Esophagus muscularis mucosa (tissue), 4 donors: ENCODE results near the gene MAML3. TPM values are rescaled to one million over a fixed set of nuclear protein-coding genes. Genes with fewer than 3 reads are reported as not detected.

Experiments used
- DNase-seq: peaks from one replicate; pipeline ENCODE4 v3.0.0-alpha.2; 2017; ENCODE audit errors: extremely low spot score
- H3K27ac ChIP-seq, 4 donors: fragments of 200-600 bp; sonication (generic); replicated peaks in 1 of 4; 1 replicate in 3 of 4; 2 replicates in 1 of 4; pipeline ENCODE4 v1.5.1; 2016 to 2019; ENCODE audit warnings: mild to moderate bottlenecking in 1 of 4
- H3K27me3 ChIP-seq, 4 donors: fragments of 200-600 bp; sonication (generic); one replicate each; pipeline versions ENCODE4 v1.5.1 to v1.6.0; 2016 to 2019
- H3K36me3 ChIP-seq, 4 donors: fragments of 200-600 bp; sonication (generic); one replicate each; pipeline ENCODE4 v1.5.1; 2016 to 2019
- H3K4me1 ChIP-seq, 4 donors: fragments of 200-600 bp; sonication (generic); one replicate each; pipeline ENCODE4 v1.5.1; 2016 to 2019
- H3K4me3 ChIP-seq, 4 donors: fragments of 200-600 bp; sonication (generic); 1 replicate in 2 of 4; 2 replicates in 2 of 4; pipeline ENCODE4 v1.5.1; 2016 to 2019; ENCODE audit warnings: mild to moderate bottlenecking in 4 of 4, moderate library complexity in 1 of 4
- H3K9me3 ChIP-seq, 4 donors: fragments of 200-600 bp; sonication (generic); 1 replicate in 3 of 4; 2 replicates in 1 of 4; pipeline ENCODE4 v1.5.1; 2016 to 2019
- CTCF ChIP-seq, 3 experiments: fragments of 200-600 bp in 2 of 3; fragments of 450-650 bp in 1 of 3; sonication (generic) in 2 of 3; IDR thresholded peaks; one replicate each; pipeline ENCODE4 v1.5.1; 2017 to 2019; ENCODE audit warnings: antibody characterized with exemption in 3 of 3, mild to moderate bottlenecking in 2 of 3, moderate library complexity in 1 of 3
- EP300 ChIP-seq: sonication (generic); formaldehyde crosslinking; IDR thresholded peaks from one replicate; pipeline ENCODE4 v1.6.1; 2017; ENCODE audit warnings: antibody characterized with exemption
- POLR2A ChIP-seq: fragments of 450-650 bp; IDR thresholded peaks from one replicate; pipeline ENCODE4 v1.6.1; 2017; ENCODE audit warnings: antibody characterized with exemption, moderate library complexity, mild to moderate bottlenecking, low read depth
- POLR2AphosphoS5 ChIP-seq, 2 donors: sonication (generic); formaldehyde crosslinking; IDR thresholded peaks; one replicate each; pipeline ENCODE4 v1.6.1; 2017; ENCODE audit warnings: antibody characterized with exemption in 2 of 2
- WGBS: methylation state at CpG from one replicate; pipeline ENCODE4 v1.1.5; 2018; 5-methylcytosine and 5-hydroxymethylcytosine counted together
- intact Hi-C: fragments of 100-400 bp; cut with DNase I; formaldehyde crosslinking; loops from one replicate; pipeline ENCODE4 v1.15.1; 2023
- total RNA-seq, 4 donors: library from RNA; depleted of rRNA; stranded (reverse); fragments of >200 nt; gene quantifications; one replicate each; pipeline versions ENCODE4 v1.1.0 to v1.2.1, GENCODE V29; 2016

The MAML3 gene
- total RNA-seq, 4 donors from 2014 or later: 5.0 to 8.7 (median 7.1) TPM

GRCh38 chr4:139768896-139769295, 385.1 kb downstream of the MAML3 start:
- DNase-seq: no peak
- H3K36me3 ChIP-seq: no peaks in the 10 kb centered on the region
- H3K4me3 ChIP-seq: no peak overlapping the region
- no peaks in the 10 kb centered on the region for H3K27me3 ChIP-seq
- H3K9me3 ChIP-seq: no peaks in the 10 kb centered on the region
- H3K4me1 ChIP-seq: peaks cover 16 to 32% (median 23%) of the 10 kb centered on the region in 4 donors
- 96% methylated on average over 4 of the region's 4 CpGs for WGBS
- intact Hi-C loops: no loop called here
- H3K27ac ChIP-seq: no peak overlapping the region
- TF ChIP-seq CTCF (IDR thresholded peaks at IDR 0.05): no peak
- TF ChIP-seq POLR2AphosphoS5 (IDR thresholded peaks at IDR 0.05): no peak
- TF ChIP-seq POLR2A: no peak
- no peak for TF ChIP-seq EP300

- no peak overlapping the region for H3K27ac ChIP-seq
- H3K4me3 ChIP-seq: no peak overlapping the region
- WGBS: 80% methylated on average over 1 of the region's 1 CpG
- intact Hi-C loops: no loop called here
- H3K27me3 ChIP-seq: no peaks in the 10 kb centered on the region
- peaks cover 21 to 37% (median 28%) of the 10 kb centered on the region in 4 donors for H3K4me1 ChIP-seq
- no peaks in the 10 kb centered on the region for H3K9me3 ChIP-seq
- H3K36me3 ChIP-seq: no peaks in the 10 kb centered on the region
- no peak for TF ChIP-seq POLR2AphosphoS5 (IDR thresholded peaks at IDR 0.05)
- DNase-seq: no peak
Measured at GRCh38 chr4:139768366-139768765, 385.6 kb downstream of the MAML3 start.

- H3K4me1 ChIP-seq: peaks cover 29 to 45% (median 36%) of the 10 kb centered on the region in 4 donors
- TF ChIP-seq CTCF (IDR thresholded peaks at IDR 0.05): no peak
- no peak for TF ChIP-seq EP300
- TF ChIP-seq POLR2A: no peak
- TF ChIP-seq POLR2AphosphoS5 (IDR thresholded peaks at IDR 0.05): no peak
- H3K4me3 ChIP-seq: no peak overlapping the region
- H3K36me3 ChIP-seq: no peaks in the 10 kb centered on the region
- H3K27me3 ChIP-seq: no peaks in the 10 kb centered on the region
- DNase-seq: no peak
- intact Hi-C loops: no loop called here
- no peaks in the 10 kb centered on the region for H3K9me3 ChIP-seq
- no peak overlapping the region for H3K27ac ChIP-seq
Measured at GRCh38 chr4:139767585-139767984, 386.4 kb downstream of the MAML3 start.

GRCh38 chr4:139767168-139767567, 386.8 kb downstream of the MAML3 start:
- intact Hi-C loops: no loop called here
- no peak for DNase-seq
- WGBS: 91% methylated on average over 6 of the region's 6 CpGs

GRCh38 chr4:139764686-139765310, 389.2 kb downstream of the MAML3 start:
- no peaks in the 10 kb centered on the region for H3K36me3 ChIP-seq
- WGBS: 52% methylated on average over 8 of the region's 9 CpGs
- no peaks in the 10 kb centered on the region for H3K27me3 ChIP-seq
- no peak for TF ChIP-seq EP300
- TF ChIP-seq POLR2AphosphoS5 (IDR thresholded peaks at IDR 0.05): no peak
- no peak for TF ChIP-seq POLR2A
- no peak for TF ChIP-seq CTCF (IDR thresholded peaks at IDR 0.05)
- intact Hi-C loops: no loop called here
- H3K27ac ChIP-seq: peak overlapping the region; percentile 24 to 47 (median 35)
- no peaks in the 10 kb centered on the region for H3K9me3 ChIP-seq
- H3K4me1 ChIP-seq: peaks cover 28 to 44% (median 35%) of the 10 kb centered on the region in 4 donors
- no peak for DNase-seq
- peak overlapping the region; percentile 2 to 23 (median 19) for H3K4me3 ChIP-seq

More at GRCh38 chr4:139767168-139767567, 386.8 kb downstream of the MAML3 start:
- no peak overlapping the region for H3K4me3 ChIP-seq
- H3K27ac ChIP-seq: no peak overlapping the region
- no peak for TF ChIP-seq CTCF (IDR thresholded peaks at IDR 0.05)
- no peak for TF ChIP-seq POLR2AphosphoS5 (IDR thresholded peaks at IDR 0.05)
- TF ChIP-seq POLR2A: no peak
- TF ChIP-seq EP300: no peak
- H3K4me1 ChIP-seq: peaks cover 33 to 49% (median 40%) of the 10 kb centered on the region in 4 donors
- no peaks in the 10 kb centered on the region for H3K36me3 ChIP-seq
- no peaks in the 10 kb centered on the region for H3K27me3 ChIP-seq
- H3K9me3 ChIP-seq: no peaks in the 10 kb centered on the region
